GM12874 (cell line): Measurements from ENCODE around the gene WWC1.

Source experiments
- CTCF ChIP-seq: IDR thresholded peaks from 2 replicates; pipeline ENCODE4 v1.5.1; 2011; ENCODE audit warnings: low read depth, mild to moderate bottlenecking, control low read depth, low read length, moderate library complexity; ENCODE audit not compliant: insufficient read depth

WWC1 gene

GRCh38 chr5:168427224-168427623 is 135.8 kb downstream of the WWC1 start:
- TF ChIP-seq CTCF, result no peak

- no peak for TF ChIP-seq CTCF
Measured at GRCh38 chr5:168428552-168428951, 137.1 kb downstream of the WWC1 start.

- no peak for TF ChIP-seq CTCF
Measured at GRCh38 chr5:168430296-168430695, 138.9 kb downstream of the WWC1 start.

- no peak for TF ChIP-seq CTCF
Measured at GRCh38 chr5:168432903-168433302, 141.5 kb downstream of the WWC1 start.

- TF ChIP-seq CTCF, result no peak
Measured at GRCh38 chr5:168434001-168434400, 142.6 kb downstream of the WWC1 start.

- TF ChIP-seq CTCF, result no peak
Measured at GRCh38 chr5:168434746-168435321, 143.4 kb downstream of the WWC1 start.

- TF ChIP-seq CTCF, result no peak
Measured at GRCh38 chr5:168438349-168438748, 146.9 kb downstream of the WWC1 start.
